ENCODE data around the gene CADM1.

Gene CADM1

DNA sequence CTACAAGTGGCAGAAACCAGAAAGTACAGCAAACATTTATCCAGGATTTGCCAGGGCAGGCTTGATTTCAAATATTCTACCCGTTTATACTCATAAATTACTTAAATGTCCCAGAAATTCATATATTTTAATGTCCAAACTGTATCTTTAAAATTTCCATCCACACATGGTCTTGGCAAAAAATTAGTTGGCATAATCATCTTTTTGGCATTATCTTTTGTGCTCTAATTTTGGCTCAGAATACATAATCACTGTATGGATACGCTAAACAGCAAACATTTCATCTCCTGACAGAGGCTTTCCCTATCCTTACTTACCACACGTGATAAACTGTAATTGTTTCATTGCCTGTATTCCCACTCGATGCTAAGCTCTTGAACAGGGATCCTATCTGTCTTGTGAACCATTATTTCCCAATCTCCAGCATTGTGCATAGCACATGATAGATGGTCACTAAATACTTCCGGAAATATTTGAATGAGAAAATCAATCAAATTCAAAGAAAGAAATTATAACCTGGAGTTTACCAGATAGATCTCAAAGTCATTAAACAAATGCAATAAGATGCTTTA is 64.2 kb downstream of the CADM1 start:
- DNase-seq, result no peak

DNA sequence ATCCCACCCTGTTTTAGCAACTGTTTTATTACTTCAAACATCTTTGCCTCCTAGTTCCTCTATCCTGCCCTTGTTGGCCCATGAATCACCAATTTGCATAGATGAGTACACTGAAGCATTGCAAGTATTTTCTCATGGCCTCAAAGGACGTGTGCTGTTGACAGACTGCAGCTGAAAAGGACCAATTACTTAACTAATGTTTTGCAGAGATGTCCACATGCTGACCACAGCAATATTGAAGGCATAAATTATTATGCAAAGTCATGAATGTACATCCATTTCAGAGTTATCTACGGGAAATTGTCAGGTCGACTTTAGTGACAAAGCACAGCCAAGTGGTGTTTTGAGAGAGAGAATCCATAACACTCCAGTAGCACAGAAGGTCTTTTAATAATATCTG is 64.8 kb downstream of the CADM1 start:
- no peak for DNase-seq

DNA sequence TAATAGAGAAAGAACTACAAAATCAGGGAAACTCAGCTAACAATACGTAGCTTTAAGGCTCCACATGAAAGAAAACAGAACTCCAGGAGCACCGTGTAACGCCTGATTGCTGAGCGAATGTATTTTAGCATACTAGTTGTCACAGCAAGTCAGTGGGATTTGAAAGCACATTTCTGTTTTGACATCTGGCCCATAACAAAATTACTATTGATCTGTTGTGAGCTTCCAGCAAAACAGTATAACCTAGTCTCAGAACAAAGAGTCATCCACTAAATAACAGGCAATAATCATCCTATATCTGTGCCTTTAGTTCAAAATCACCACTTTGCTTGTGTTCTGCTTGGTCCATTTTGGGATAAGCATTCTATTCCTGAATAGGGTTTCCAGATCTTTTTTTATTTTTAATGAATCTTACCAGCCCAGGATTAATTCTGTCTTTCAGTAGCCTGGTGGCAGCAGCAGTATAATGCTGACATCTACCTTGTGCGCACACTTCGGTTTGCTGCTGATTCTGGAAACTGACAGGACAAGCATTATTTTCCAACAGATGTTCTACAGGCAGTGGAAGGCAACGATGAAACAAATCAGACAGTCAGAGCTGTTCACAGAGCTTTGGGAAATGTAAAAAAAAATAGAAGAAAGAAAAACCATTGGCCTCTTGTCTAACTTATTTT is 66.2 kb downstream of the CADM1 start:
- DNase-seq, result no peak

DNA sequence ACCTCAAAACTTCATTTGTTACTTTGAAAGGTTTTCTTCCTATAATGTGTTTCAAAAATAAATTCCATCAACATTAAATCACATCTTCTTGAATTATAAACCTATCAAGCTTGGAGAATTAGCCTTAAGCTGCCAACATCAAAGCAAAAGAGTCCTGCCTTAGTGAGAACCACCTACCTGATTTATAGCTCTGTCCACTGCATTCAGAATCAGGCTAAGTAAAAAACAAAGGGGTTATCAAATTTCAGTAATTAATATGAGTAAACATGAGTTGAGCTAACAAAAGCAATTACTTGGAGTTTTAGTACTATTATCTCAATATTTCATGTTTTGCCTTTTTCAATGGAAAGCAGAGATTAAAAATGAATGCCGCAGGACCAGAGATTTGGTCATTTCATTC is 73.9 kb downstream of the CADM1 start:
- DNase-seq, result no peak

DNA sequence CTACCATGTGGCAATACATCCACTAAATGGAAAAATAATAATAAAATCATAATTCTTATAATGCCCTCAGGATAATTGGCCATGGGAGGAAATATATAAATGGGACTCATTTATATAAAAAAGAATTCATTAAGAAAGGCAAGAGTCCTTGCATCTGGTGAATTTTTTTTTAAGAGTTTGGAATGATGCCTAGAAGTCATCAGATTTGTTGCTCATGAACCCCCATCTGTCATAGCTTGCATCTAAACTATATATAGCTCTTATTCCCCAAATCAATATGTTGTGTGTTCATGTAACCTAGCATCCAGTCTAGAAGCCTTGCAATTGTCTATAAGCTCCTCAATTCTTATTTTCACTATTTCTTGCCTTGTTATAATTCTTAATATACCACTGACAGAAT is 75.9 kb downstream of the CADM1 start:
- DNase-seq, result peak; percentile 38 to 77

DNA sequence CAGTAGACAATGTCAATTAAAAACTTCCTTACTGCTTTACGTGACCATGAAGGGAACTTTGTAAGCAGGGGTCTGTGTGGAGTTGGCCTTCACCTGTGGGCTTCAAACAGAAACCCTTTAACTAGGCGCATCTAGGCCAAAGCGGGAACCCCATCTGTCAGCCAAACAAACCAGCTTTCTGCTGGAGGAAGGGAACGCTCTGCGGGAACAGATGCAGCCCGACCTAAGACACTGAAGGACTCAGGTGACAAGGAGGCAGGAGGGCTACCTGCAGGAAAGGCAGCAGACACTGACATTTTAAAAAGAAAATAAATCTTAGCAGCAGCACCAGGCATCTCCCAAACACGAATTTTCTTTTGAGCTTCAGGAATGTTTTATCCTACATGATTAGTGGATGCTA is 78.4 kb downstream of the CADM1 start:
- peak; percentile 21 to 66 for DNase-seq

DNA sequence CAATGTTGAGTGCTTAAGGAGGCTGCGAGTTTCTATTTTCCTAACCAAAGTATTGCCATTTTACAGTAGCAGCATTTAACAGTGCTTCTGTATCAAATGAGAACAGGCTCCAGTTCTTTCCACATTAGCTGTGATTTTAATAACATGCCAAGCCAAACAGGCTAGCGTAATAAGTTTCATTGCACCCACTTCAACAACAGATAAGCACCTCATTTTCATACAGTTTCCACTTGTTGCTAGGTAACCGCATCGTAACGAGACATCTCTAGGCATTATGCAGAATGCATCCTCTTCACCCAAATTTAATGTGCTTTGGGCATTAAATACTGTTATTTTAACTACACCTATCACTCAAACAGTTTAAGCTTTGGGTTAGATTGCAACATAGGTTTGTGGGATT is 79.0 kb downstream of the CADM1 start:
- DNase-seq, result peak; percentile 45 to 68

DNA sequence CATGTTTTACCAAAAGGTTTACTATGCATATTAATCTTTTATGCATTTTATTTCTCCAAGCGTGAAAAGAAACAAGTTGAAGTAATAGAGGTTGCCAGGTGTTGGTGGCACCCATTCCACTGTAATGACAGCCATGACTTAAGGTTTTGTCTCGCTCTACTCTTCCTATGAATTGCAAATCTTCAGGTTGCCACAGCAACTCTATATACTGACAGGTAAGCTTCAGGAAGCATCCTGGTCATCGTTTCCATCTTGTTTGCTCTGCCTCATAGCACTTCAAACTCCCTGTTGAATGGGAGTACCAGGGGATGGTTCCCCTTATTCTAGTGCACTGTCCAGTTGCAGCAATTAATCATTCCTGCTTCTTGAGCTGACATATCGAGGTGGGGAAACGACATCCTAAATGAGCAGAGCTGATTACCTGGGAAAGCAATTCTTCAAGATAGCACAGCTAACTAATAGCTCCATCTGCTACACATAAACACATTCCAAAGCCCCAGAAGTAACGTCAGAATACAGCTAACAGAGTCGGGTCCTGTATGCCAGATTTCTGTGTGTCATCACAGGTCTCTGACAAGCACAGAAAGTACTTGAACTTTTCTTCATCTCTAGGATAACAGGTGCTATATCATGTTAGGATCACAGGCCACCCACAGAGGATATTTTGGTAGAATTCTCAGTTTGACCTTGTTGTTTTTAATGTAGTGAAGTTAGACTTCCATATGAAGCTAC is 80.3 kb downstream of the CADM1 start:
- peak in 1 of 2 experiments; percentile 48 for DNase-seq

DNA sequence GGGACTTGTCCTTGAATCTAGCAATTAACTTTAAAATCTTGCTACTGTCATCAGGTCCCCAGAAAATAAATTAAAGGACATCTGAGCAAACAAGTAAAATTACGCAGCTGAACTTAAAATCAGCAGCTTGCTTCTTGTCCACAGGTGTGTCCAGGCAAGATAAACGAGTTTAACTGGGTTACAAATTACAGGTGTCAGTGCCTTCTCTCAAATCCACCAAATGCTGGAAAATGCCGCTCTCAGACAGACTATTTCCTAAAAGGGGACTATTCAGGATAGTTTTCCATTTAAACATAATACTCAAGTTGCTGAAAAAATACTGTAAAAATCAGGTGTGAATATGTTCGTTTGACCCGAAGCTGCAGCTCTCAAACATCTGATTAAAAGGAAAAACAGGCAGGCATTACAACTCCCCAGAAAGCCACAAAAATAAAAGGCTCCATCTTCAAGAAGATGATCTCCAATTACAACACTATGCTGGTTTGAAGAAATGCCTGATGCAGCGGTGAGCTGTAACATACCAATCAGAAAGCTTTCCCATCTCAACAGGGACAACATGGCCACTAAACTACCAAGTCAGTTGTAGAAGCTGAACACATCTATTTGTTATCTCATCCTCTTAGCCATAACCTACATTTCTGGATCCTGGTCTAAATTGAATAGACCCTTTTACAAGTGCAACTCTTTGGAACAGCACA is 82.1 kb downstream of the CADM1 start:
- no peak for DNase-seq

DNA sequence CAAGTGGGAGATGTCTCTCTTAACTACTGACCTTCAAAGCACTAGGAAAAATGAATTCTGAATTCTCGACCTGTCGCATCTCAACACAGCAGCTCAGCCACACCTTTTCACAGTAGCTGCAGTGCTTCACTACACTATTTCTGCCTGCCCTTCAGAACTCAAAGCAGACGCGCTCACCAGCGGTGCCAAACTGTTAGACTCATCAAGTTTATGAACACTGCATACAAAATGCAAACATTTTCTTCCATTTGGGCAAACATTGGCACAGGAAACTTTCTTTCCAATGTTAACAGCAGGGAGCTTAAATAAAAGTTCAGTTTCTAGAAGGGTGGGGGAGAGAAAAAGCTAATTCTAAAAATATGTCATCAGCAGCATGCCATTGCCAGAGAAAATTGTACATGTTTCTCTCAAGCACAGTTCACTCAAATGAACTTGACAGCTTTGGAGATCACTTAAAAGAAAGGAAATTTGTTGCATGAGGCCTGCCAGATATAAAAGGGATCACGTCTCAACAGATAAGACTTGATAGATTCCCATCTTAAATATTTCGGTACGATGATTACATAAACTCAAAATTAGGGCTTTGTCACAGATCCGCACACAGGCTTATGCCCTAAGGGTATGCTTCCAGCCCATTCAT is 82.7 kb downstream of the CADM1 start:
- DNase-seq, result no peak

DNA sequence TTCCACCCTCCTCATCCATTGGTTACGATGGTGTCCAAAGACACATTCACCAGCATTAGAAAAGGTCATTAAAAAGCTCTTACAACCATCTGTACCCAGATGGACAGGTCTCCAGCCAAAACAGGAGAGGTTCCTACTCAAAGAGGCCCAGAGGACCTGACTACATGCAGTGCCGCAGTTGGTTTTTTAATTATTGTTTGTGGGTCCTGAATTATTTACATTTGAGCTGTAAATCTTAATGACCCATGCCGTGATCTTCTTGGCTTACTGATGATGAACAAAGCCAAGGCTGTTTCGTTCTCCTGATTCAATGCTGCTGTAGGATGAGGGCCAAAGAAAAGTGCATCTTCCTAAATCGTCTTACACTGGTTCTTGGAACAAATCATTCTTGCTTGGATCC is 83.7 kb downstream of the CADM1 start:
- no peak for DNase-seq

DNA sequence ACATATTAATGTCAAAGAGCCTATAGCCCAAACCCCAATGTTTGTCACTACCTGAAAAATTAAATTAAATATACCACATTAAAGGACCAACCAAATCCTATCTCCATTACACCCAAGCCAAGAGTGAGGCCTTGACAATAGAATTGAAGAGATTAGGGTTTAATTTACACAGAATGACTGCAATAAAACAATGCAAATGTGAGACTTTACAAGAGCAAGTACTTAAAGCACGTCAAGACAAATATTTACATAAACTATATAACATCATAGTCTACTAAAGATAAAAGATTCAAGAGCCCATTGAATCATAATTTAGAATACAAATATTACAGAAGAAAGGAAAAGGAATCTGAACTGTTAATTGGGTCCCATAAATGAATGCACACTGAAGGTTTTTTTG is 85.6 kb downstream of the CADM1 start:
- DNase-seq, result no peak

DNA sequence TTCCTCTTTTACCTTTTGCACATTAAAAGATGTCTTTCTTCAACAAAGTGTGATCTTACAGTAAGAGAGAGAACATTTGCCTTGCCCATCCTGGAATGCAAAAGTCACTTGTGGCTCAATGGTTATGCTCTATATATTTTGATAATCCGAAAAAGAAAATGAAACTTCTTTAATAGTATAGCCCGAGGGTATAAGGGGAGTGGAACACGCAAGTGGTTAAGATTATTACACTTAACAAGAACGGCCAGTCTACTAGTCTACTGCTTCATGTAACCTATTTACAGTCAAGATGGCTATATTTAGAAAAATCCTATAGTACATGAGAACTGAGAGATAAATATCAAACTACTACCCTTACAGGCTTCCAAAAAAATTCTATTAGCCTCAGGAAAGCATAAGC is 86.1 kb downstream of the CADM1 start:
- no peak for DNase-seq

DNA sequence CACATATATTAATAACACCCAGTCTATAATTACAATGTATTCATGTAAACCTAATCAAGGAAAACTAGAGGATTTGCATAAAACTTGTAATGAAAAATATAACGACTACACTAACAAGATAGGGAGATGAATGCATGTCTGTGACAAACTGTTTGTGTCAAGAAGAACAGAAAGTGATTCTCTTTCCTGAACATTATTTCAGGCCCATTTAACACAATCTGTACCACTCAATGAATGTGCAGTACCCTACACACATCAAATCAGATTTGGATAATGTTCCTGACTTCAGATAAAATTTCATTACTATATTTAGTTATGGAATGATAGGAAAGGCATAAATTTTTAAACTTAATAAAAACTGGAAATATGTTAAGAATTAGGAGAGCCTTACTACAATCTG is 93.1 kb downstream of the CADM1 start:
- DNase-seq, result no peak

DNA sequence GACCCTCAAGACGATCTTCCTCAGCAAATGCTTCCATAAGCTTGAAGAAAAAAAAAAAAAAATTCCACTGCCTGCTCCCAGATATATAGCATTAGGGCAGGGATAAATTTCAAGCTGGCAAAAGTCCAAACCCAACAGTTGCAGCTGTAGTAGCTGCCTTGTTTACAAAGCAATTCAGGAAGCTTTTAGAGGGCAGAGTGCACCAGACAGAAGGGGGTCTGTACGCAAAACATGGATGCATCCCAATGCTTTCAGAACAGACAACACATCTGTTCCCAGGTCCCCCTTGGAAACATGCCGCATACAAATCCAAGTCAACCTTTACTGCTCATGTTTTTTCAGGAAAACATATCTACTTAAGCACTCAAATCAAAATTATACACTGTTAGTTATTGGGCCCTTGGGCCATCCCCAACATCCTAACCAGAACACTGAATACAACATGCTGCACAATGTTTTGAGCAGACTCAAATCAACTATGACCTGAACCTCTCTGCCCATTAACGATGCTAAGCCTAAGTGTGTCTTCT is 94.5 kb downstream of the CADM1 start:
- peak; percentile 86 to 95 for DNase-seq

DNA sequence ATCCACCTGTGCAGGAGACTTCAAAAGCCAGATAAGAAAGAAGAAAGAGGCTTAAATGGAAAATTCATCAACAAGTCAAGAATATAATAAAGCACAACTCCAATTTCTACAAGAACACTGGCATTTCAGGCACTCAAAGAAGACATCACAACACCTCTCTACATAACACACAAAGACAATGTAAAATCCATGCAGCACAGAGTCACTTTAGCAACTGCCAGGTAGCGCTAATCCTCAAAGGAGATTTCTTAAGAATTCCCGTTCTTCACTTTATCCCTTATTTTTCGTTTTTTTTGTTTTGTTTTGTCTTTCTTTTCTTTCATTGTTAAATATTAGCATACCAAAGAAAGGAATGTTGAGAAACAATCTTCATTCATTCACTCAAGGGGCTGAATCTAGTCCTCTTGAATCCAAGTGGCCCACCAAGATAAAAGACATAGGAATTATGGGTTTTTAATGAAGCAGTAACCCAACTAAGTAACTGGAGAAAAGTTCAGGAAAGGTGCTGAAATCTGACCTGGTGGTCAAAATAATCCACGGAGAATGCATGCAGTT is 95.0 kb downstream of the CADM1 start:
- DNase-seq, result no peak

DNA sequence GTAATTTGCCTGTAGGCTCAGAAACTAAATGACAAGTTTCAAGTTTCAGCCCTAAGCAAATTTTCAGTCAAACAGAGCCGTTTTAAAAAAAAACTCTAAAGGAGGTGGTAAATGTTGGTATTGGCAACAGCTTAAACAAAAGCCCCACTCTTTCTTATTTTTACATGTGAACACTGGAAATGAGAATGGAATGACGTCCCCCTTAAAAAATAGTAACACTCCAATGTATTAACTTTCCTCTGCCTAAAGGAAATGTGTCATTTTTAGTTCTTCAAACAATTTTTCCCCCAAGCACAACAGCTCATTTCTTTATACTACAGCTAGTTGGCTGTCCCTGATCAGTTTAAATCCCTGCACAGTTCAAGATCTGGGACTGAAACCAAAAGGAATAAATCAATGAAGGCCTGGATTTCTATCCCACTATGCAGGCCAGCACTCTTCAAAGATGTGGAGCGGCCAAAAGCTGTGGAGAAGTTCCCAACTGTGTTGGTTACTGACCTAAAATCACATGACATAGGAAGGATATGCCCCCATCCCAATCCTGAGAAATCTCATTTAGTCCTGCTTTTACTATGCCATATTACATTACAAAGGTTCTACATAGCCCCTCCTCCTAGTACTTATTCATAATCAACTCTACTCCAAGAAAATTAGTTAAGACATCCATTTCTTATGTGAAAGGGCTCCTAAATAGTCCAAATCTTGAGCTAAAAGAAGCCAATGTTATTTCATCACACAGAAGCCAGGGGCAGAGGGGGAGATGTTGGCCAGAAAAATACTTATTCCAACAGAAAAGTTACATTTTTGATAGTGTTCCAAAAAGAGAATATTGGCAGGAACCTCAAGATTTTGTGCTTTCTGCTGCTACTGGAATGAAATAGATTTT is 95.9 kb downstream of the CADM1 start:
- no peak for DNase-seq

DNA sequence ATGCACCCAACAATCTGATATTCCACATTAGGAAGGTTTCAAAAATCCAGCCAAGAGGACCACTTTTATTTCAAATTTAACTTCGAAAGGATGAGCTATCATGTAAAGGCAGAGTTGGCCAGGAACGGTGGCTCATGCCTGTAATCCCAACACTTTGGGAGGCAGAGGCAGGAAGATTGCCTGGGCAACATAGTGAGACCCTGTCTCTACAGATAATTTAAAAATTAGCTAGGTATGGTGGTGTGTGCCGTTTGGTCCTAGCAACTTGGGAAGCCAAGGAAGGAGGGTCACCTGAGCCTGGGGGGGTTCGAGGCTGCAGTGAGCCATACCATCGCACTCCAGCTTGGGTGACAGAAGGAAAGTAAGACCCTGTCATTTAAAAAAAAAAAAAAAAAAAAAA is 96.7 kb downstream of the CADM1 start:
- DNase-seq, result no peak

DNA sequence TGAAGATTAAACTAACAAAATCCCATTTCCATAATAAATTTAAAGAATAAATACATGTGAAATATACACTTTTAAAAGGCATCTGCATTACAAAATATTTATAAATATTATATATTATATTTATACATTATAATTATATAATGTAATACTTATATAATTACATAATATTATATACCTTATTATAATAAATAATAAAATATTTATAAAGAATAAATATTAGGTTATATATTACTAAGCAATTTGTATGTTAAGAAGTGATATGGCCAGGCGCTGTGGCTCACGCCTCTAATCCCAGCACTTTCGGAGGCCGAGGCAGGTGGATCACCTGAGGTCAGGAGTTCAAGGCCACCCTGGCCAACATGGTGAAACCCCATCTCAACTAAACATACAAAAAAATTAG is 97.8 kb downstream of the CADM1 start:
- no peak for DNase-seq

DNA sequence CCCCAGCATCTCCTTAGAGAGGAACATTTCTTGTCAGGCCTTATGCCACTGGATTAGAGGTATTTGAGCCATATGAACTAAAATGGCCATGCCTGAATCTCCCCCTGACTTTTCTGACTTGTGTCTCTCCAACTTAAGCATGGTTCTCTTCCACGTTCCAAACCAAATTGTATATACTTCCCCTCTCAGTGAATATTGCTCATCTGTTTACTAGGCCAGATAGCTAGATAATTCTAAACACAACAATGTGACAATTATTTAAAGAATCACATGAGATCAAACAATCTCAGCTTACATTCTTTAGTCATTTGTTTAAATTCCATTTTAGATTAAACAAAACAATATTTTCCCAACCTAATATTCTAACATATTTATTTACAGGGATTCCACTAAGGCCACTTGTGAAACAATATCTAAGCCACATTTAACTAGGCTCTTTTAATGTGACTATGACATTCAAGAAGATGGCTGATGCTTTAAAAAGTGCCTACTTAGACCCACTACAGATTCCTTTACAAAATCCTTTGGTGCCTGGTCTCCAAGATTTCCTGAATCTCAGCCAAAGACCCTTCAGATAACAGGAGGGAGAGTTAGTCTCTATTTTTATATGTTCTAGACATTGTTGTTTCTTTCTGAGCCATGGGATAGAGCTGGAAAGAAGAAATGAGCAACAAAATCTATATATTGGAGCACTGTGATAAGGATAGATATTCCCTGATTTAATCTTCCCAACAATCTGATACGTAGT is 105.7 kb downstream of the CADM1 start:
- DNase-seq, result peak in 1 of 2 experiments; percentile 16

DNA sequence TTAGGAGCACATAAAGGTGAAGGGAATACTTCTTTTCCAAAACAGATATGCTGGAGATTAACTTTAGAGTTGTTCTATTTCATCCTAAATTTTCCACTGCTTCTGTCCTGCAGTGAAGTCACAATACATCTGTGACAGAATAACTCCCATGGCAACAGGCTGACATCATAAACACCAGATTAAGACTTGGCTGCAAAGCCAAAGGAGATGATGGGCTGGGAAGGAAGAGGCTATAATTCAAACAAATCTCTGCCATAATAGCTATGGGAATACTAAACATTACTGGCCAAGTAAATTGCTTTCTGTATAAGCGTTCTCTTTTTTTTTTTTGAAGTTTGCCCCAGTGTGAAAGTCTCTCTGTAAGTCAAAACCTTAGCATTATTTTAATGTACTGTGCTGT is 107.7 kb downstream of the CADM1 start:
- DNase-seq, result no peak

Data from NCI-H524 (cell line).